Mucosa of descending colon (tissue), 3 donors: ENCODE data around the gene BMP6. TPM values are rescaled to one million over a fixed set of nuclear protein-coding genes. Genes with fewer than 3 reads are reported as not detected.

Experiments
- ATAC-seq: fragments of 200-7000 bp; cut with Tn5 transposase; one replicate; pipeline ENCODE4 v1.9.1; 2020; ENCODE audit warnings: mild to moderate bottlenecking, moderate library complexity
- DNase-seq, 3 donors: peaks; one replicate each; pipeline ENCODE4 v3.0.0-alpha.2; 2020
- H3K36me3 ChIP-seq: fragments of 200-600 bp; one replicate; pipeline ENCODE4 v1.8.0; 2021; ENCODE audit warnings: low read depth, mild to moderate bottlenecking
- H3K4me1 ChIP-seq: fragments of 200-600 bp; one replicate; pipeline ENCODE4 v1.8.0; 2021; ENCODE audit warnings: low read depth, mild to moderate bottlenecking
- H3K4me3 ChIP-seq: fragments of 200-600 bp; one replicate; pipeline ENCODE4 v1.8.0; 2021; ENCODE audit warnings: mild to moderate bottlenecking
- H3K9me3 ChIP-seq: fragments of 200-600 bp; one replicate; pipeline ENCODE4 v1.8.0; 2021; ENCODE audit warnings: mild to moderate bottlenecking
- intact Hi-C, 2 donors: fragments of 100-400 bp; cut with DNase I in 1 of 2; cut with micrococcal nuclease in 1 of 2; formaldehyde crosslinking; loops; one replicate each; pipeline versions ENCODE4 v1.11.0 to v1.11.1; 2022; cut with DNase I, micrococcal nuclease
- total RNA-seq, 3 donors: library from RNA; stranded (reverse); fragmentation: NEBNext Ultra II Directional in 2 of 3; extraction: Animal tissue kit (Norgen Biotek cat#: 25700) in 2 of 3; gene quantifications; one replicate each; pipeline versions ENCODE4 v1.2.1 to v1.2.4, GENCODE V29; 2021 to 2023
- TF ChIP-seq, protein P1 (sequence below): fragments of 200-600 bp; IDR thresholded peaks from one replicate; pipeline ENCODE4 v1.8.0; 2022; ENCODE audit warnings: antibody characterized with exemption, mild to moderate bottlenecking
- donor health status: DM: no; HTN: no; CAD: no; lungs with moderate emphysema.
- donor health status: DM: no; HTN: no; CAD: no.
- donor health status: DM: no; HTN: yes; CAD: no.

BMP6 gene
- total RNA-seq, 3 donors from 2014 or later: 0.55 to 1.9 (median 0.98) TPM

DNA sequence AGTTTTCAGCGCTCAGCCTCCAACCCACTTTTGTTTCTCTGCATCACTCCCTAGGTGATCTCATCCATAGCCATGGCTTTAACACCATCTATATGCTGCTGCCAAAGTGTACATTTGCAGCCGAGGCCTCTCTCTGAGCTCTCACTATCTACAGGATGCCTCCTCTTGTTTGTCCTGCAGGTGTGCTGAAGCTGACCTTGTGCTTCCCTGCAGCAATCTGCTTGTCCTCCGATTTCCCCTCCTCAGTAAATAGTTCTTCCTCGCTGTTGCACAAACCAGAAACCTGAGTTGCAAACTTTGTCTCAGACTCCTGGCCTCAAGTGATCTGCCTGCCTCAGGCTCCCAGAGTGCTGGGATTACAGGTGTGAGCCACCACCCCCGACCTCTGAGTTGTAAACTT is 188.4 kb downstream of the BMP6 start:
- Histone ChIP-seq H3K4me1 (peaks cover 2% of the 10 kb centered on the region), H3K4me3 (no peak overlapping the region), H3K36me3 (no peaks in the 10 kb centered on the region), H3K9me3 (no peaks in the 10 kb centered on the region)
- TF ChIP-seq, protein P1, sequence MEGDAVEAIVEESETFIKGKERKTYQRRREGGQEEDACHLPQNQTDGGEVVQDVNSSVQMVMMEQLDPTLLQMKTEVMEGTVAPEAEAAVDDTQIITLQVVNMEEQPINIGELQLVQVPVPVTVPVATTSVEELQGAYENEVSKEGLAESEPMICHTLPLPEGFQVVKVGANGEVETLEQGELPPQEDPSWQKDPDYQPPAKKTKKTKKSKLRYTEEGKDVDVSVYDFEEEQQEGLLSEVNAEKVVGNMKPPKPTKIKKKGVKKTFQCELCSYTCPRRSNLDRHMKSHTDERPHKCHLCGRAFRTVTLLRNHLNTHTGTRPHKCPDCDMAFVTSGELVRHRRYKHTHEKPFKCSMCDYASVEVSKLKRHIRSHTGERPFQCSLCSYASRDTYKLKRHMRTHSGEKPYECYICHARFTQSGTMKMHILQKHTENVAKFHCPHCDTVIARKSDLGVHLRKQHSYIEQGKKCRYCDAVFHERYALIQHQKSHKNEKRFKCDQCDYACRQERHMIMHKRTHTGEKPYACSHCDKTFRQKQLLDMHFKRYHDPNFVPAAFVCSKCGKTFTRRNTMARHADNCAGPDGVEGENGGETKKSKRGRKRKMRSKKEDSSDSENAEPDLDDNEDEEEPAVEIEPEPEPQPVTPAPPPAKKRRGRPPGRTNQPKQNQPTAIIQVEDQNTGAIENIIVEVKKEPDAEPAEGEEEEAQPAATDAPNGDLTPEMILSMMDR: no peak
- intact Hi-C loops: no loop called here
- ATAC-seq (no peak), DNase-seq (no peak)

- intact Hi-C loops: no loop called here
- Histone ChIP-seq H3K36me3 (no peaks in the 10 kb centered on the region), H3K4me3 (no peak overlapping the region), H3K4me1 (no peaks in the 10 kb centered on the region), H3K9me3 (no peaks in the 10 kb centered on the region)
- ATAC-seq (no peak), DNase-seq (no peak)
- TF ChIP-seq, protein P1: no peak
Measured at GRCh38 chr6:7914991-7915789, 189.3 kb downstream of the BMP6 start.

- ATAC-seq (peak; percentile 43), DNase-seq (no peak)
- Histone ChIP-seq H3K4me3 (no peak overlapping the region), H3K36me3 (no peaks in the 10 kb centered on the region), H3K9me3 (no peaks in the 10 kb centered on the region), H3K4me1 (no peaks in the 10 kb centered on the region)
- TF ChIP-seq, protein P1: no peak
- intact Hi-C loops: no loop called here
Measured at GRCh38 chr6:7916959-7917358, 191.1 kb downstream of the BMP6 start.

- Histone ChIP-seq H3K9me3 (no peaks in the 10 kb centered on the region), H3K36me3 (no peaks in the 10 kb centered on the region), H3K4me3 (no peak overlapping the region), H3K4me1 (no peaks in the 10 kb centered on the region)
- DNase-seq (no peak), ATAC-seq (no peak)
- TF ChIP-seq, protein P1: no peak
- intact Hi-C loops: no loop called here
Measured at GRCh38 chr6:7917729-7918128, 191.8 kb downstream of the BMP6 start.

DNA sequence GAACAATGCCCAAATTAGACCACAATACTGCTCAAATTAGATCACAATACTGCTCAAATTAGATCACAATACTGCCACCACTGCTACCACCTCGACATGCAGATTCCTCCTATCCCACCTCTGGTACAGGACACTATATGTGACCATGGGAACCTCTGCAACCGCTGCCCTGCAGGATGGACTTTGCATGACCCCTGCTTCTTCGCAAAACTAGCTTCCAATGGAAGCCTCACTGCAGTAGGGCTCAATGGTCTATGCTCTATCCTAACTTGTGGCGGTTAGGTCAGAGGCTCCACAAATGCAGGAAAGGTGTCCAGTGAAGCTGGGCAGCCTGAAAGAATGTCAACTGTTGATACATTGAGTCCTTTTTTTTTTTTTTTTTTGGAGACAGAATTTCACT is 192.5 kb downstream of the BMP6 start:
- Histone ChIP-seq H3K4me3 (no peak overlapping the region), H3K36me3 (no peaks in the 10 kb centered on the region), H3K4me1 (no peaks in the 10 kb centered on the region), H3K9me3 (no peaks in the 10 kb centered on the region)
- DNase-seq: no peak
- TF ChIP-seq, protein P1: no peak
- ATAC-seq: no peak
- intact Hi-C loops: no loop called here
